ENCODE results near the gene LIN52. TPM values are rescaled to one million over a fixed set of nuclear protein-coding genes. Genes with fewer than 3 reads are reported as not detected.

The LIN52 gene
- total RNA-seq, 1 experiment from 2014 or later = 21.3 TPM

GRCh38 chr14:74140374-74140850 is 55.7 kb downstream of the LIN52 start:
- Histone ChIP-seq H3K27ac (peak overlapping the region; percentile 5; the same call in 1 of the 2 replicates), H3K27me3 (no peaks in the 10 kb centered on the region), H3K4me3 (no peak overlapping the region), H3K4me1 (peaks cover 17% of the 10 kb centered on the region), H3K9me3 (replicated peaks) (no peaks in the 10 kb centered on the region), H3K36me3 (no peaks in the 10 kb centered on the region)
- peak; percentile 86 to 91 for DNase-seq

GRCh38 chr14:74141703-74142102 is 56.9 kb downstream of the LIN52 start:
- no peak overlapping the region for H3K4me3 ChIP-seq
- H3K27ac ChIP-seq = no peak overlapping the region
- H3K36me3 ChIP-seq = no peaks in the 10 kb centered on the region
- no peak for DNase-seq
- no peaks in the 10 kb centered on the region for H3K9me3 ChIP-seq (replicated peaks)
- no peaks in the 10 kb centered on the region for H3K27me3 ChIP-seq
- peaks cover 17% of the 10 kb centered on the region for H3K4me1 ChIP-seq

- Histone ChIP-seq H3K27me3 (no peaks in the 10 kb centered on the region), H3K4me1 (peaks cover 17% of the 10 kb centered on the region), H3K27ac (no peak overlapping the region), H3K4me3 (no peak overlapping the region), H3K9me3 (replicated peaks) (no peaks in the 10 kb centered on the region), H3K36me3 (0 out of 2 replicates have a peak, but pooled peaks cover 3% of the 10 kb centered on the region)
- DNase-seq = no peak
Measured at GRCh38 chr14:74142523-74142922, 57.8 kb downstream of the LIN52 start.

DNA sequence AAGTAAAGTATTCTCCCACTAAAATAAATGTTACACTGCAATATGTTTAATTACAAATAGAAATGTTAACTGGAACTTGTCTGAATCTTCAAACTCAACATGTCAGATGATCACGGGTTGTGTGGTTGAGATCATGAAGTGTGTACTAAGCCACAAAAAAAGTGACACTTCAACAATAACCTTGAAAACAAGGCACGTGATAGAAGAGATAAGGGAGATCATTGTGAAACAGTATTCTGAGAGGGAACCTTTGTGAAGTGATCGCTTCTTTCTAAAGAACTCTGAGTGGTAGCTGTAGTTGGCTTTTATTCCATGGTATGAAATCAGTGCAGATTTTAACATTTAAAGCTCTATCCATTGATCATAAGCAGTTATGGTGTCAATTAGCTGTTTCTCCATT is 60.0 kb downstream of the LIN52 start:
- H3K27ac ChIP-seq = no peak overlapping the region
- H3K9me3 ChIP-seq (replicated peaks) = no peaks in the 10 kb centered on the region
- peaks cover 17% of the 10 kb centered on the region for H3K4me1 ChIP-seq
- no peaks in the 10 kb centered on the region for H3K27me3 ChIP-seq
- no peak for DNase-seq
- 0 out of 2 replicates have a peak, but pooled peaks cover 3% of the 10 kb centered on the region for H3K36me3 ChIP-seq
- H3K4me3 ChIP-seq = no peak overlapping the region

- no peaks in the 10 kb centered on the region for H3K9me3 ChIP-seq (replicated peaks)
- 0 out of 2 replicates have a peak, but pooled peaks cover 3% of the 10 kb centered on the region for H3K36me3 ChIP-seq
- H3K27me3 ChIP-seq = no peaks in the 10 kb centered on the region
- H3K4me3 ChIP-seq = no peak overlapping the region
- no peaks in the 10 kb centered on the region for H3K4me1 ChIP-seq
- no peak for DNase-seq
- no peak overlapping the region for H3K27ac ChIP-seq
Measured at GRCh38 chr14:74147571-74147970, 62.8 kb downstream of the LIN52 start.

- Histone ChIP-seq H3K27me3 (no peaks in the 10 kb centered on the region), H3K4me3 (no peak overlapping the region), H3K27ac (no peak overlapping the region), H3K4me1 (no peaks in the 10 kb centered on the region), H3K36me3 (0 out of 2 replicates have a peak, but pooled peaks cover 3% of the 10 kb centered on the region), H3K9me3 (replicated peaks) (no peaks in the 10 kb centered on the region)
- no peak for DNase-seq
Measured at GRCh38 chr14:74148705-74149104, 63.9 kb downstream of the LIN52 start.

DNA sequence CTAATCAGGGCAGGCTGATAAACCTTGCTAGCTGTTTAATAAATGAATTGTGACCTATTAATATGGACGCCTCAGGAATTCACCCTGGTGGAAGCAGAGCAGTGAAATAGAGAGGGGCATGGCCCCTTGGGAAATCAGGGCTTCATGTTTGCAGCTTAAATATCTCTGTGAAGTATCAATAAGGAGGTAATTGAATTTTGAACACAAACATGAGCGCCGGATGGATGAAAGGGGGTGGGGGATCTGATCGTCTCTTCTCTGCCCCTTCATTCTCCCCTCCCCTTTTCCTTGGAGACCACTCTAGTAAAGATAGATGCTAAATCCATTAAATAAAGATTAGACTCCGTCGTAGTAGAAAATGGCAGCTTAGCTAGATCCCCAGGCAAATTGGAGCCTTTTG is 70.5 kb downstream of the LIN52 start:
- no peak for DNase-seq

DNA sequence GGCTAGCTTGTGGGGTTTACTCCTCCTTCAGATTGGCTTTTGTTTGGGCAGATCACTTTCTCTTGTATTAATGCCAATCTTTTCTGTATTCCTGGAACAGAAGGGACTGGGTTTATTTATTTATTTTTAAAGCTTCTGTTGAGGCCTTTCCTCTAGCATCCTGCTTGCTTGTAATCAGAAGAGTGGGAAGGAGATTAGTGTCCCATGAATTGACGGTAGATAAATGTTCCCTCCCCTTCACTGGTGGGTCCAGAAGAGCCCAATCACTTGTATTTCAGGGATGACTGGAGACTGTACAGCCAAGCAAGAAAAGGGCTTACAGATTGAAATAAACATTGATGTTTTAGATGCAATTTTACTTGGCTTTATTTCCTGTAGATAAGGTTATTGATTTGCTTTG is 71.0 kb downstream of the LIN52 start:
- no peaks in the 10 kb centered on the region for H3K36me3 ChIP-seq
- no peak for DNase-seq
- no peaks in the 10 kb centered on the region for H3K27me3 ChIP-seq
- H3K4me1 ChIP-seq = no peaks in the 10 kb centered on the region
- no peak overlapping the region for H3K4me3 ChIP-seq
- no peaks in the 10 kb centered on the region for H3K9me3 ChIP-seq (replicated peaks)
- H3K27ac ChIP-seq = no peak overlapping the region

More for the DNA sequence above, 70.5 kb downstream of the LIN52 start:
- H3K4me1 ChIP-seq = no peaks in the 10 kb centered on the region
- H3K9me3 ChIP-seq (replicated peaks) = no peaks in the 10 kb centered on the region
- H3K27me3 ChIP-seq = no peaks in the 10 kb centered on the region
- no peak overlapping the region for H3K27ac ChIP-seq
- no peaks in the 10 kb centered on the region for H3K36me3 ChIP-seq
- H3K4me3 ChIP-seq = no peak overlapping the region

DNA sequence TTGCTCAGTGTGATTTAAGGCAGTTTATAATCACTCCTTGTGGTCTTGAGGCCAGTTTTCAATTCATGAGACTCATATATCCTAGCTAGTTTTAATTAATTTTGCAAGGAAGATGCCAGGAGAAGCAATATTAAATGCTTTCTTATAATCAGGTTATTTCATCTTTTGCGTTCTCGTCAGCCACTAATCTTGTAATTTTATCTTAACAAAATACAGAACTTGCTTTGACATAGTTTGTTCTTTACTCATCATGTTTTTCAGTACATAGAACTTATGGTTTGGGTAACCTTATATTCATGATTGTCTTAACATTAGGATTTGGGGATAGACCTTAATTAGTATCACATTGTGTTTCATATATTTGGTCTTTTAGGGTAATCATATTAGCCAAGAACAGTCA is 76.0 kb downstream of the LIN52 start:
- Histone ChIP-seq H3K4me3 (no peak overlapping the region), H3K36me3 (no peaks in the 10 kb centered on the region), H3K4me1 (no peaks in the 10 kb centered on the region), H3K27me3 (no peaks in the 10 kb centered on the region), H3K27ac (no peak overlapping the region), H3K9me3 (replicated peaks) (no peaks in the 10 kb centered on the region)
- no peak for DNase-seq

- Histone ChIP-seq H3K27me3 (no peaks in the 10 kb centered on the region), H3K36me3 (no peaks in the 10 kb centered on the region), H3K27ac (no peak overlapping the region), H3K4me3 (no peak overlapping the region), H3K9me3 (replicated peaks) (no peaks in the 10 kb centered on the region), H3K4me1 (no peaks in the 10 kb centered on the region)
- no peak for DNase-seq
Measured at GRCh38 chr14:74161526-74162158, 76.9 kb downstream of the LIN52 start.

DNA sequence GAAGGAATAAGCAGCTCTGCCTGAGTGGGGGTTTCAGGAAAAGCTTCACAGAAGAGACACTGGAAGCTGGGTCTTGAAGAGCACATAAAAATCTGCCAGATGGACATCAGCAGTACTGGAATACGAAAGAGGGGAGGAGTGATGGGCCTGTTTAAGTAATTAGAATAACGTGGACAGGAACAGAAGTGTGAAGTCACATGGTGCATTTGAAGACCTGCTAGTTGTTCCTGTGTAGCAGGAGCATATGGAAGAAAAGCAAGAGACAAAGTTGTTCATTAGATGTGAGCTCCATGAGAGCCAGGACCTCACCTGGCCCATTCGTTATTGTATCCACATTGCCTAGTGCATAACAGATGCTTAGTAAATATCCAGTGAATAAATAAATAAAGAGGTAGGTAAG is 85.2 kb downstream of the LIN52 start:
- H3K9me3 ChIP-seq (replicated peaks) = no peaks in the 10 kb centered on the region
- no peak overlapping the region for H3K4me3 ChIP-seq
- H3K4me1 ChIP-seq = no peaks in the 10 kb centered on the region
- H3K27ac ChIP-seq = no peak overlapping the region
- DNase-seq = no peak
- H3K36me3 ChIP-seq = no peaks in the 10 kb centered on the region
- no peaks in the 10 kb centered on the region for H3K27me3 ChIP-seq

GRCh38 chr14:74176400-74176793 is 91.6 kb downstream of the LIN52 start:
- Histone ChIP-seq H3K9me3 (replicated peaks) (no peaks in the 10 kb centered on the region), H3K36me3 (no peaks in the 10 kb centered on the region), H3K4me1 (no peaks in the 10 kb centered on the region), H3K4me3 (no peak overlapping the region), H3K27ac (no peak overlapping the region), H3K27me3 (no peaks in the 10 kb centered on the region)
- no peak for DNase-seq

DNA sequence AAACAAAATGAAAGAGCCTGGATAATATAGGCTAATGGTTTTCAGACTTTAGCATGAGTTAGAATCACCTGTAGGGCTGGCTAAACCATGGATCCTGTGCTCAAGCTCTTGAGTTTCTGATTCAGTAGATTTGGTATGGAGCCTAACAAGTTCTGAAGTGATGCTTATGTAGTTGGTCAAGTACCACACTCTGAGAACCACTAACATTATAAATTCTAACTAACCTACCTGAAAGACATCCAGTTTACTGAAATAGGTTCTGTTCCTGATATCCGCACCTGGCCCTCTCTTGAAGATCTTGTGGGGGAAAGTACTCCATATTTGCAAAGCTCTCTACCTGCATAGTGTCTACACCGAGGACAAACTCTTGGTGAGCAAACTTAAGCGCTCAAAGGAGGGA is 95.1 kb downstream of the LIN52 start:
- no peaks in the 10 kb centered on the region for H3K27me3 ChIP-seq
- no peaks in the 10 kb centered on the region for H3K4me1 ChIP-seq
- DNase-seq = no peak
- H3K4me3 ChIP-seq = no peak overlapping the region
- no peak overlapping the region for H3K27ac ChIP-seq
- no peaks in the 10 kb centered on the region for H3K36me3 ChIP-seq
- no peaks in the 10 kb centered on the region for H3K9me3 ChIP-seq (replicated peaks)

DNA sequence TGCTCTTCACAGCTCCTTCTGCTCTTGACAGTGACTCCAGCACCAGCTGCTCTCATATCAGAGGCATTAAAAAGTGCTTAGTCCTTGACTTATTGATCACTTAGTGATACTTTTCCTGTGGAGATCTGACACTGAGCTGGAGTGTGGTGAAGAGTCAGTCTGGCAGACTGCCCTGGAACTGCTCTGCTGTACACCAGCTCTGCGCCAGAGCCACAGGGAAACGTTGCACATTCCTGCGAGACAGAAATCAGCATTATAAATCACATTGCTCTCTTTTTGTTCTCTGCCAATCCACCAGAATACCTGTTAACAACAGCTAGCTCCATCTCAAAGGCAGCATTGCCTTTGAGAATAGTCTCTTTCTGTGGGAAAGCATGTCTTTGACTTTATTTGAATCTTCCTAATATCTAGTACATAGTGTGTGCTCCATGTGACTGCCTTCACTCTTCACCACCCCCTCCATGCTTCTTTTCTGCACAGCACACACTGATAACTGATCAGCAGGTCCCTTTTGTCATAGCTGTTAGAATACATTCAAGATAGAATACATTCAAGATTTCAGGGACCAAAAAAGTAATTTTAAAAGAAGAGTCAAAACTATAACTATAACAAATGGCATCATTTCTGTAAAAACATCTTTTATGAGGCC is 106.3 kb downstream of the LIN52 start:
- H3K27me3 ChIP-seq = no peaks in the 10 kb centered on the region
- no peaks in the 10 kb centered on the region for H3K9me3 ChIP-seq (replicated peaks)
- H3K27ac ChIP-seq = no peak overlapping the region
- no peak for DNase-seq
- H3K4me1 ChIP-seq = no peaks in the 10 kb centered on the region
- H3K4me3 ChIP-seq = no peak overlapping the region
- H3K36me3 ChIP-seq = no peaks in the 10 kb centered on the region

- Histone ChIP-seq H3K9me3 (replicated peaks) (no peaks in the 10 kb centered on the region), H3K36me3 (no peaks in the 10 kb centered on the region), H3K4me3 (no peak overlapping the region), H3K27ac (no peak overlapping the region), H3K4me1 (no peaks in the 10 kb centered on the region), H3K27me3 (no peaks in the 10 kb centered on the region)
- DNase-seq = no peak
Measured at GRCh38 chr14:74194506-74195274, 109.9 kb downstream of the LIN52 start.

Data from SJCRH30 (cell line).